ENCODE results near the gene GPALPP1. TPM values are rescaled to one million over a fixed set of nuclear protein-coding genes. Genes with fewer than 3 reads are reported as not detected.

GPALPP1 gene
- total and polyA plus RNA-seq, 2 donors (not counting 1 experiment from before 2014, with no cell fraction given) = 21.7 to 37.7 TPM

DNA sequence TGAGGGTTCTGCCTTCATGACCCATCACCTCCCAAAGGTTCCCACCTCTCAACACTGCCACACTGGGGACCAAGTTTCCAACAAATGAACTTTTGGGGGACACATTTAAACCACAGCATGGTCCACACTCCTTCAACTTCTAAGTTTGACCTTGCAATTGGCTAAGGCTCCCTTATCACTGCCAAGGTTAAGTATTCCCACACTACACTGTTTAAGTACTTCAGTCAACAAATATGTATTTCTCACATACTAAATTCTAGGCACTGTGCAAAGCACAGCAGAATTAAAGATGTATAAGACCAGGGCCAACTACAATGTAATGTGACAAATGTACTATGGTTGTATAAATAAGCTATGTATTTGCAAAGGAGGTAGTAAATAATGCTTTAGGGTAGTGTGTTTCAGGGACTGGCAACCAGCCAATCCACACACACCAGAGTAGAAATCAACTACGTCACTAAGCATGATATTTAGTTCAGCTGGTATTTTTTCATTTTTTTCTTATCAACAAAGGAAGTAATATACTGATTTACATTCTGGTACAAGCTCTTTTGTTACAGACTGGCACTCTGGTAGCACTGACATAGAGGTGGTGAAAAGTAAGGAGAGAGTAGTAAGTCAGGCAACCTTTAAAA is 12.3 kb upstream of the GPALPP1 start:
- Histone ChIP-seq H3K79me2 (ENCODE audit: control insufficient read depth, insufficient read depth, low read length) (no peaks in the 10 kb centered on the region), H3K36me3 (ENCODE audit: control insufficient read depth, insufficient read depth, low read length) (peaks cover 11% of the 10 kb centered on the region)

DNA sequence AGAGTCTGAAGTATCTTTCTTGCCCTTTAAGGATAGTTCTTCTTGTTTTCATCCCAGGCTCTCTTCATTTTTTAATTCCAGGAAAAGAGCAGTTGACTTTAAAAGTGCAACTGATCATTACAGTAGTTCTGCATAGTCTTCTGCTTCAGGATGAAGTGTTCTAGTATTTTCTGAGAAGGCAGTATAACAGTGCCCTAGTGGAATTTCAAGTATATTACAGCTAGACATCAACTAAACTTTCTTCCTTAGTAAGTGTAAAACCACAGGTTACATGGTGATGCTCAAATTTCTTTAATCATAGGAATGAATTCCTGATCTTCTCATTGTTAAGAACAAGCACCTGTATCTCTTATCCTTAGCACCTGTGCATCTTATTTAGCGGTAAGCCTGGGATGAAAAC is 11.0 kb upstream of the GPALPP1 start:
- H3K9ac ChIP-seq (ENCODE audit: insufficient read depth, low read length) = no peak overlapping the region
- H3K36me3 ChIP-seq (ENCODE audit: control insufficient read depth, insufficient read depth, low read length) = peaks cover 11% of the 10 kb centered on the region

More for the DNA sequence above, 12.3 kb upstream of the GPALPP1 start:
- Histone ChIP-seq H3K9ac (ENCODE audit: insufficient read depth, low read length) (no peak overlapping the region), H3K4me1 (ENCODE audit: control insufficient read depth, extremely low read depth, insufficient read depth, low read length) (peaks cover 7% of the 10 kb centered on the region), H3K27me3 (ENCODE audit: control insufficient read depth, insufficient read depth, low read length) (no peaks in the 10 kb centered on the region), H3K4me2 (ENCODE audit: extremely low read depth, insufficient read depth, low read length) (no peak overlapping the region), H3K27ac (ENCODE audit: insufficient read depth, low read length) (no peak overlapping the region), H3K9me3 (ENCODE audit: control insufficient read depth, insufficient read depth, low read depth, low read length) (no peaks in the 10 kb centered on the region), H2AFZ (ENCODE audit: low read length) (no peak overlapping the region), H4K20me1 (ENCODE audit: control insufficient read depth, extremely low read depth, insufficient read depth, low read length) (no peaks in the 10 kb centered on the region), H3K4me3 (replicated peaks in 1 of 4; ENCODE audit: control extremely low read depth in 1 of 4, insufficient read depth in 1 of 4, low read depth in 3 of 4, low read length in 4 of 4) (no peak overlapping the region)
- DNase-seq (ENCODE audit: low read depth in 2 of 2) = no peak
- TF ChIP-seq, protein P1, sequence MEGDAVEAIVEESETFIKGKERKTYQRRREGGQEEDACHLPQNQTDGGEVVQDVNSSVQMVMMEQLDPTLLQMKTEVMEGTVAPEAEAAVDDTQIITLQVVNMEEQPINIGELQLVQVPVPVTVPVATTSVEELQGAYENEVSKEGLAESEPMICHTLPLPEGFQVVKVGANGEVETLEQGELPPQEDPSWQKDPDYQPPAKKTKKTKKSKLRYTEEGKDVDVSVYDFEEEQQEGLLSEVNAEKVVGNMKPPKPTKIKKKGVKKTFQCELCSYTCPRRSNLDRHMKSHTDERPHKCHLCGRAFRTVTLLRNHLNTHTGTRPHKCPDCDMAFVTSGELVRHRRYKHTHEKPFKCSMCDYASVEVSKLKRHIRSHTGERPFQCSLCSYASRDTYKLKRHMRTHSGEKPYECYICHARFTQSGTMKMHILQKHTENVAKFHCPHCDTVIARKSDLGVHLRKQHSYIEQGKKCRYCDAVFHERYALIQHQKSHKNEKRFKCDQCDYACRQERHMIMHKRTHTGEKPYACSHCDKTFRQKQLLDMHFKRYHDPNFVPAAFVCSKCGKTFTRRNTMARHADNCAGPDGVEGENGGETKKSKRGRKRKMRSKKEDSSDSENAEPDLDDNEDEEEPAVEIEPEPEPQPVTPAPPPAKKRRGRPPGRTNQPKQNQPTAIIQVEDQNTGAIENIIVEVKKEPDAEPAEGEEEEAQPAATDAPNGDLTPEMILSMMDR (conservative IDR thresholded peaks at IDR 0.05 in 1 of 2, IDR thresholded peaks at IDR 0.05 in 1 of 2; ENCODE audit: low read depth in 1 of 2, low read length in 2 of 2) = no peak

DNA sequence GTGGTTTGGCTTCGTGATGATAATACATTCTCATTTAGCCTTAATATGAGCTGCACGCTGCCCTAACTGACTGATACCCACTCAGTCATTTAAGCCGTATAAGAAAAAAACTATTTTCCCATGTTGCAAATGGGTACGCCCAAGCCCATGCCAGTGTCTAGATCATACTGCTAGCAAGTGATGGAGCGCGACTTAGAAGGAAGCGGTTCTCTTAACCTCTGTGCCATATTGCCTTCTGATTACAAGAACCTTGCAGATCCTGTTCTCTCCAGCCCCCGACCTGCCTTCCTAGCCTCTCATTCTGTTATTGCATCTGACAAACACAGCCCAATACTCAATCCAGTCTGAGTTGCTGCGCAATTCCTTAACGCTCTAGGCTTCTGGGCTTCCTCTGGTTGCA is 603 bp downstream of the GPALPP1 start:
- H3K4me1 ChIP-seq (ENCODE audit: control insufficient read depth, extremely low read depth, insufficient read depth, low read length) = no peaks in the 10 kb centered on the region
- H3K79me2 ChIP-seq (ENCODE audit: control insufficient read depth, insufficient read depth, low read length) = peaks cover 63% of the 10 kb centered on the region
- peak overlapping the region; percentile 88 for H2AFZ ChIP-seq (ENCODE audit: low read length)
- H3K9me3 ChIP-seq (ENCODE audit: control insufficient read depth, insufficient read depth, low read depth, low read length) = no peaks in the 10 kb centered on the region
- peak in 1 of 2 donors; percentile 18 for DNase-seq (ENCODE audit: low read depth in 2 of 2)
- peak overlapping the region; percentile 99 for H3K9ac ChIP-seq (ENCODE audit: insufficient read depth, low read length)
- no peaks in the 10 kb centered on the region for H3K27me3 ChIP-seq (ENCODE audit: control insufficient read depth, insufficient read depth, low read length)
- H4K20me1 ChIP-seq (ENCODE audit: control insufficient read depth, extremely low read depth, insufficient read depth, low read length) = no peaks in the 10 kb centered on the region
- TF ChIP-seq, protein P1 (conservative IDR thresholded peaks at IDR 0.05 in 1 of 2, IDR thresholded peaks at IDR 0.05 in 1 of 2; ENCODE audit: low read depth in 1 of 2, low read length in 2 of 2) = no peak
- TF ChIP-seq EZH2 (IDR thresholded peaks at IDR 0.05; ENCODE audit: low read length, missing control alignments) = no peak
- H3K4me2 ChIP-seq (ENCODE audit: extremely low read depth, insufficient read depth, low read length) = peak overlapping the region; percentile 85
- H3K36me3 ChIP-seq (ENCODE audit: control insufficient read depth, insufficient read depth, low read length) = no peaks in the 10 kb centered on the region
- H3K27ac ChIP-seq (ENCODE audit: insufficient read depth, low read length) = peak overlapping the region; percentile 98
- peak overlapping the region; percentile 95 to 99 (median 98) for H3K4me3 ChIP-seq (replicated peaks in 1 of 4; ENCODE audit: control extremely low read depth in 1 of 4, insufficient read depth in 1 of 4, low read depth in 3 of 4, low read length in 4 of 4)

More for the DNA sequence above, 11.0 kb upstream of the GPALPP1 start:
- Histone ChIP-seq H3K4me2 (ENCODE audit: extremely low read depth, insufficient read depth, low read length) (no peak overlapping the region), H3K9me3 (ENCODE audit: control insufficient read depth, insufficient read depth, low read depth, low read length) (no peaks in the 10 kb centered on the region), H2AFZ (ENCODE audit: low read length) (no peak overlapping the region), H3K4me3 (replicated peaks in 1 of 4; ENCODE audit: control extremely low read depth in 1 of 4, insufficient read depth in 1 of 4, low read depth in 3 of 4, low read length in 4 of 4) (no peak overlapping the region), H4K20me1 (ENCODE audit: control insufficient read depth, extremely low read depth, insufficient read depth, low read length) (no peaks in the 10 kb centered on the region), H3K27me3 (ENCODE audit: control insufficient read depth, insufficient read depth, low read length) (no peaks in the 10 kb centered on the region), H3K27ac (ENCODE audit: insufficient read depth, low read length) (no peak overlapping the region), H3K4me1 (ENCODE audit: control insufficient read depth, extremely low read depth, insufficient read depth, low read length) (peaks cover 5% of the 10 kb centered on the region), H3K79me2 (ENCODE audit: control insufficient read depth, insufficient read depth, low read length) (peaks cover 4% of the 10 kb centered on the region)
- DNase-seq (ENCODE audit: low read depth in 2 of 2) = no peak
- TF ChIP-seq, protein P1 (conservative IDR thresholded peaks at IDR 0.05 in 1 of 2, IDR thresholded peaks at IDR 0.05 in 1 of 2; ENCODE audit: low read depth in 1 of 2, low read length in 2 of 2) = no peak
- no peak for TF ChIP-seq EZH2 (IDR thresholded peaks at IDR 0.05; ENCODE audit: low read length, missing control alignments)

All from fibroblast of lung (primary cell).